IPS-NIHi11 (cell line): ENCODE results near the gene ATRIP.

Experiments
- DNase-seq: peaks from one replicate; pipeline ENCODE4 v3.0.0; 2012; ENCODE audit warnings: mixed read lengths, low spot score

The ATRIP gene

DNA sequence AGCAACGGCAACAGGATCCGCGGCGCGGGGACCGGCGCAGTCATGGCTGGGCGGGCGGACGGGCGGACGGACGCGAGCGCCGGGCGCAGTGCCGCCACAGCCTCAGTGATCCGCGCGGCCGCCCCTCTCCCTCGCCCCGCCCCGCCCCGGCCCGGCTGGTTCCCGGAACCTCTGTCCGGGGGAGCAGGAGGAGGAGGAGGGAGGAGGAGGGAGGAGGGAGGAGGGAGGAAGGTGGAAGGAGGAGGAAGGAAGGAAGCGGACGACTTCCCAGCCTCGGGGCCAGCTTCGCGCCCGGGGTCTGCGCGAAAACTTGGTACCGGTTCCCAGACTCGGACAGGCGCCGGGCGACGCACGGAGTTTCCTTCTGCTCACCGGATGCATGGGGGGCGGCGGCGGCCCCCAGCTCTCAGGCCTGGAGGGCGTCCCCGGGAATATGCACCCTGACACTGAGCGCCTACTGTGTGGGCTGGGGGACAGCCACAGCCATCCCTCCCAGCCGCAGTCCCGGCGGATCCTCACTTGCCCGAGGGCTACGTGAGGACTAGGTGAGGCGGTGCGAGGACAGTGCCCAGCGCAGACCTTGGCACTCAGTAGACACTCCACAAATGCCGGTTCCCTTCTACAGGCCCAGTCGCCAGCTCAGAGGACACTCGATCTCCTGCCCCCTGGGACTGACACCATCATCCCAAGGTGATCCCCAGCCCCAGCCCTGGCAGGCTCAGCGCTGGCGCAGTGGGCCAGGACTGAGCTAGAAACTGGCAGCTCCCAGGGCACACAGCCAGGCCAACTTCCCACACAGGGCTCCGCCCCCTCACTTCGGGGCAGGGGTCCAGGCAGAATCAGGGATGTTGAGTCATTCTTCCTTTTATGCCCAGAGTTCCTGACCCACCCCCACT, 57.8 kb downstream of the ATRIP start, which contains the start of gene SHISA5:
TSS of gene SHISA5 (minus strand) at position 124 of the 896 bp plus-strand sequence. CDS start at position 44, 80 bp downstream.
- DNase-seq, result peak; percentile 83

GRCh38 chr3:48505146-48505545, 58.6 kb downstream of the ATRIP start:
- peak; percentile 6 for DNase-seq

GRCh38 chr3:48505968-48506504, 59.5 kb downstream of the ATRIP start:
- DNase-seq, result no peak

DNA sequence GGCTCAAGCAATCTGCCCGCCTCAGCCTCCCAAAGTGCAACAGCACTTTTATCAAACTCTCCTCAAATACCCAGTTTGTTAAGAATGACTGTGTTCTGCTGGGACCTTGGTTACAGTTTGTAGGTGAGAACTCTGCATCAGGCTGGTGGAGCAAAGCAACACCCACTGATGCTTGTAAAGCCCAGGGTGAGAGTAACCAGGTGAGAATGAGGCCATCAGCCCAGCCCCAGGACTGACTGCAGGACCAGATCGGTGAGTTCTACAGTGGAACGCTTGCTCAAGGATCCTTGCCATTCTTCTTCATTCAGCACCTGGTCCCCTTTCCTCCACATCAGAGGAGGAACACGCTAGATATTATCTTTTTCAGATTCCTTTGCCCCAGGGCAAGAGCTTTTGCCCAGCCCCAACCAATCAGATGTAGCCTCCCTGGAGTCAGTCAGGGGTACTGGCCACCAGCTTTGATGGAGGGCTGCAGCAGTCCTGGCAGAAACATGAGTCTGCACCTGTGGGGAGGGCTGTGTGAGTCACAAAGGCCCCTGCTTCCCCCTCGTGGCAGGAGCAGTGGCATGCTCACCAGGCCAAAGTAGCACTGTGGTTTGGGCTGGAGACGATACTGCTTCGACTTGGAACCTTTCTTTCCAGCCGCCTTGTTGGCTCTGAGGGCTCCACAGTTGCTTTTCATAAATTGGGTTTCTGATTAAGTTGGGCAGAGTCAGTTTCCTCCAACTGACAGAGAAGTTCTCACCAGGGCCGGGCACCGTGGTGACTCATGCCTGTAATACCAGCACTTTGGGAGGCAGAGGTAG, 60.9 kb downstream of the ATRIP start:
- peak; percentile 90 for DNase-seq

DNA sequence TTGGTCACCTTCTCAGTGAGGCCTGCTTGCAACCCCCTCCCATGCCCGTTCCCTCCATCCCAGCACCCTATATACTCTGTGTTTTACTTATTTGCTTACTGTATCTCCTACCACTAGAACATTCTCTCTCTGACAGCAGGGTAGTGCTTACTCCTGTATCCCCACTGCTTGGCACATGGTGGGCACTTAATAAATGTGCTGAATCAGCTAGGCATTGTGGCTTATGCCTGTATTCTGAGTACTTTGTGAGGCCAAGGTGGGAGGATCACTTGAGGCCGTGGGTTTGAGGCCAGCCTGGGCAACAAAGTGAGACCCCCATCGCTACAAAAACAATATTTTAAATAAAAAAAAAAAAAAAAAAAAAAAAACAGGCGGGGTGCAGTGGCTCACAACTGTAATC, 65.0 kb downstream of the ATRIP start:
- DNase-seq, result peak; percentile 2

DNA sequence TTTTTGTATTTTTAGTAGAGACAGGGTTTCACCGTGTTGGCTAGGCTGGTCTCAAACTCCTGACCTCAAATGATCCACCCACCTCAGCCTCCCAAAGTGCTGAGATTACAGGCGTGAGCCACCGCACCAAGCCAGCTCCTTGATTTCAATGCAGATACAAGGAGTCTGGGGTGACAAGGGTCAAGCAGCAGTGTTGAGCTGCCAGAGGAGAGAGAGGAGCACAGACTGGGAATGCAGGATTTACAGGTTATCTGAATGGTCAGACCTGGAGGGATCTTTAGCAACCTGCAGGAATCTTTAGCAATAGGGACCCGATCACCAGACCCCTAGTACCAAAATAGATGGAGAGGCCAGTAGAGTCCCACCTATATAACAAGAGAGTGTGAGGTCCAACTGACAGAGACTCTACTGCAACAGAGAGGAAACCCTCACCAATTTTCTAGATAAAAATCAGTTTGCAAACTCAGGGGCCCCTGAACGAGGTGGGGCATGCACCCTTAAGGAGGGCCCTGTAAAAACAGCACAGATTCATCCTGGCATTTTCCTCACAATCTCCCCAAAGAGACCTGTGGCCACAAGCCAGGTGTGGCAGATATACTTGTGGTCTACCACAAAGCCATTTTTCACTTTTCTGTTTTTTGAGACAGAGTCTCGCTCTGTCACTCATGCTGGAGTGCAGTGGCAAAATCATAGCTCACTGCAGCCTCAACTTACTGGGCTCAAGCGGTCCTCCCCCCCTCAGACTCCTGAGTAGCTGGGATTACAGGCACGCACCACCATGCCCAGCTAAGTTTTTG, 68.1 kb downstream of the ATRIP start:
- DNase-seq, result peak; percentile 4
